Body of pancreas (tissue), 4 donors: ENCODE results near the gene PHF21A.

Experiments
- POLR2A ChIP-seq, 3 donors: fragments of 450-650 bp; IDR thresholded peaks; one replicate each; pipeline ENCODE4 v1.6.1; 2016; ENCODE audit warnings: antibody characterized with exemption in 3 of 3, mild to moderate bottlenecking in 2 of 3
- TF ChIP-seq, protein P1 (sequence below), 7 experiments: fragments of 450-650 bp in 4 of 7; fragments of 200-600 bp in 3 of 7; sonication (generic) in 3 of 7; IDR thresholded peaks; one replicate each; pipeline ENCODE4 v1.5.1; 2016 to 2019; ENCODE audit warnings: antibody characterized with exemption in 7 of 7

DNA sequence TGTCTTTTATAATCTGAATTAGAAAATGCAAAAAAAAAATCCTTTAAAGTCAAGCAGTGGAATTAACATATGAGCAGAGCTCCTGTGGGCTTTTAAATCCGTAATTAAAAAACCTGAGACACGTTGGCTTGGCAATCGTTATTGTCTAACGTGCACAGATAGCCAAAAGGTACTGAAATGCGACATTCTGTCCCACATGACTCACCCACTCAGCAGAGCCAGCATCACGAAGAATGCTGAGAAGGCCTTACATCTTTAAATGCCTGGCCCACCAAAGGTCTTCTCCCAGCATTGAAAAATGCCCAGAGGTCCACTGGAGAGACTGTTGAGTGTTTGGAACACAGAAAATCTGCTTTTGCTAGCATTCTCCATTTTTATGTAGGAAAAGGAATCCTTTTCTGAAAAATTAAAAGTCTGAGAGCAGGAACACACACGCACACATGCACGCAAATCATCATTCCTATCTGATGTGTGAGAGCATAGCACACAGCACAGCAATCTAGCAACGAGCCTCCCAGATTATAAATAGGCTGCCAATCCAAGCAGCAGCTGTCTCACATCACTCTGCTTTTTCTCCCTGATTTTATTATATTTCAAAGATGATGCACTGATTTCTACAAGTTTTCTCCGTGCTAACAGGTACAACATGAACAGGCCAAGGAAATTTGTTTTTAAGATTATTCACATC is 94.5 kb downstream of the PHF21A start:
- no peak for TF ChIP-seq POLR2A (IDR thresholded peaks at IDR 0.05)
- TF ChIP-seq, protein P1, sequence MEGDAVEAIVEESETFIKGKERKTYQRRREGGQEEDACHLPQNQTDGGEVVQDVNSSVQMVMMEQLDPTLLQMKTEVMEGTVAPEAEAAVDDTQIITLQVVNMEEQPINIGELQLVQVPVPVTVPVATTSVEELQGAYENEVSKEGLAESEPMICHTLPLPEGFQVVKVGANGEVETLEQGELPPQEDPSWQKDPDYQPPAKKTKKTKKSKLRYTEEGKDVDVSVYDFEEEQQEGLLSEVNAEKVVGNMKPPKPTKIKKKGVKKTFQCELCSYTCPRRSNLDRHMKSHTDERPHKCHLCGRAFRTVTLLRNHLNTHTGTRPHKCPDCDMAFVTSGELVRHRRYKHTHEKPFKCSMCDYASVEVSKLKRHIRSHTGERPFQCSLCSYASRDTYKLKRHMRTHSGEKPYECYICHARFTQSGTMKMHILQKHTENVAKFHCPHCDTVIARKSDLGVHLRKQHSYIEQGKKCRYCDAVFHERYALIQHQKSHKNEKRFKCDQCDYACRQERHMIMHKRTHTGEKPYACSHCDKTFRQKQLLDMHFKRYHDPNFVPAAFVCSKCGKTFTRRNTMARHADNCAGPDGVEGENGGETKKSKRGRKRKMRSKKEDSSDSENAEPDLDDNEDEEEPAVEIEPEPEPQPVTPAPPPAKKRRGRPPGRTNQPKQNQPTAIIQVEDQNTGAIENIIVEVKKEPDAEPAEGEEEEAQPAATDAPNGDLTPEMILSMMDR (IDR thresholded peaks at IDR 0.05): no peak
